Fibroblast of skin of scalp (primary cell): ENCODE results near the gene TAF5L.
"Not testable (repeated sequence)": the region's sequence is repeated elsewhere in the genome, so short reads cannot be mapped to it uniquely, and the experiment has no call there.

ENCODE experiments used
- DNase-seq: peaks from one replicate; pipeline ENCODE4 v3.0.0-alpha.2; 2013

The TAF5L gene

GRCh38 chr1:229603371-229604005, 22.4 kb downstream of the TAF5L start:
- DNase-seq, result no peak

GRCh38 chr1:229600229-229600628, 25.7 kb downstream of the TAF5L start:
- no peak for DNase-seq

- DNase-seq, result no peak
Measured at GRCh38 chr1:229599218-229599954, 26.5 kb downstream of the TAF5L start.

GRCh38 chr1:229597877-229598276, 28.0 kb downstream of the TAF5L start:
- peak; percentile 17 for DNase-seq

GRCh38 chr1:229596925-229597699, 28.8 kb downstream of the TAF5L start:
- DNase-seq, result peak; percentile 76

GRCh38 chr1:229595876-229596275, 30.0 kb downstream of the TAF5L start:
- DNase-seq, result not testable (repeated sequence)

GRCh38 chr1:229594227-229595008, 31.5 kb downstream of the TAF5L start:
- no peak for DNase-seq

- DNase-seq, result no peak
Measured at GRCh38 chr1:229593800-229594199, 32.1 kb downstream of the TAF5L start.

GRCh38 chr1:229590119-229590518, 35.8 kb downstream of the TAF5L start:
- DNase-seq, result no peak

- DNase-seq, result no peak
Measured at GRCh38 chr1:229585338-229585737, 40.6 kb downstream of the TAF5L start.

GRCh38 chr1:229582715-229583114, 43.2 kb downstream of the TAF5L start:
- no peak for DNase-seq

- no peak for DNase-seq
Measured at GRCh38 chr1:229582011-229582694, 43.8 kb downstream of the TAF5L start.

GRCh38 chr1:229581485-229581884, 44.4 kb downstream of the TAF5L start:
- DNase-seq, result no peak

- DNase-seq, result peak; percentile 47
Measured at GRCh38 chr1:229579059-229579673, 46.8 kb downstream of the TAF5L start.

GRCh38 chr1:229578168-229579058, 47.5 kb downstream of the TAF5L start:
- no peak for DNase-seq

GRCh38 chr1:229574679-229575442, 51.1 kb downstream of the TAF5L start:
- DNase-seq, result no peak

GRCh38 chr1:229572286-229572685, 53.6 kb downstream of the TAF5L start:
- no peak for DNase-seq

GRCh38 chr1:229570891-229571516, 54.9 kb downstream of the TAF5L start:
- DNase-seq, result no peak

- no peak for DNase-seq
Measured at GRCh38 chr1:229570305-229570704, 55.6 kb downstream of the TAF5L start.
